CD4-positive, alpha-beta T cell (primary cell): ENCODE data around the gene LOXL1. TPM values are rescaled to one million over a fixed set of nuclear protein-coding genes. Genes with fewer than 3 reads are reported as not detected.

Source experiments
- ATAC-seq: fragments of 200-7000 bp; cut with Tn5 transposase; one replicate; pipeline ENCODE4 v1.10.0; 2022; ENCODE audit warnings: mild to moderate bottlenecking; ENCODE audit not compliant: poor library complexity
- CTCF ChIA-PET: fragments of 350-600 bp; sonication (Branson Sonifier 250); formaldehyde crosslinking; loops from one replicate; lab custom pipeline; 2021; ENCODE audit warnings: antibody characterized with exemption, inconsistent platforms; lab: Charles Lee
- POLR2A ChIA-PET: fragments of 350-600 bp; sonication (Branson Sonifier 250); formaldehyde crosslinking; loops from one replicate; lab custom pipeline; 2021; ENCODE audit warnings: antibody characterized with exemption, inconsistent platforms; lab: Charles Lee
- DNase-seq, 14 experiments: peaks; one replicate each; pipeline ENCODE4 v3.0.0-alpha.2; 2013 to 2020; ENCODE audit warnings: mixed read lengths in 2 of 14
- H3K27ac ChIP-seq, 2 donors: one replicate each; pipeline versions ENCODE4 v1.5.1 to v1.7.0; 2013; ENCODE audit warnings: low read length in 2 of 2, low read depth in 1 of 2, mild to moderate bottlenecking in 1 of 2
- H3K27me3 ChIP-seq, 2 experiments: 1 replicate in 1 of 2; 2 replicates in 1 of 2; pipeline versions ENCODE4 v1.6.1 to v1.7.0; 2013; ENCODE audit warnings: low read length in 2 of 2, control low read depth in 1 of 2, mild to moderate bottlenecking in 1 of 2, moderate library complexity in 1 of 2; ENCODE audit not compliant: insufficient read depth in 2 of 2, control insufficient read depth in 1 of 2
- H3K36me3 ChIP-seq: one replicate; pipeline ENCODE4 v1.6.1; 2013; ENCODE audit warnings: low read length, control low read depth; ENCODE audit not compliant: insufficient read depth
- H3K4me1 ChIP-seq: one replicate; pipeline ENCODE4 v1.6.1; 2013; ENCODE audit warnings: low read length, control low read depth; ENCODE audit not compliant: insufficient read depth
- H3K4me3 ChIP-seq: one replicate; pipeline ENCODE4 v1.5.1; 2013; ENCODE audit warnings: mild to moderate bottlenecking, low read length, moderate library complexity
- H3K9me3 ChIP-seq, 2 experiments: 1 replicate in 1 of 2; 2 replicates in 1 of 2; pipeline versions ENCODE4 v1.6.1 to v1.7.0; 2013; ENCODE audit warnings: low read length in 2 of 2, mild to moderate bottlenecking in 2 of 2, control low read depth in 1 of 2, moderate library complexity in 1 of 2; ENCODE audit not compliant: control insufficient read depth in 1 of 2, insufficient read depth in 1 of 2
- H3K27ac Mint-ChIP-seq: one replicate; pipeline ENCODE4 v1.8.0; 2020; ENCODE audit warnings: mixed read lengths
- H3K27me3 Mint-ChIP-seq: one replicate; pipeline ENCODE4 v1.8.0; 2021; ENCODE audit warnings: mixed read lengths
- H3K36me3 Mint-ChIP-seq: one replicate; pipeline ENCODE4 v1.8.0; 2021; ENCODE audit warnings: low read depth, mixed read lengths
- H3K4me1 Mint-ChIP-seq: one replicate; pipeline ENCODE4 v1.8.0; 2021; ENCODE audit warnings: low read depth, mixed read lengths
- H3K4me3 Mint-ChIP-seq: one replicate; pipeline ENCODE4 v1.8.0; 2020; ENCODE audit warnings: mild to moderate bottlenecking, mixed read lengths
- H3K9me3 Mint-ChIP-seq: one replicate; pipeline ENCODE4 v1.8.0; 2020; ENCODE audit warnings: mixed read lengths
- CTCF ChIP-seq: fragments of 200-600 bp; IDR thresholded peaks from one replicate; pipeline ENCODE4 v1.8.0; 2022; ENCODE audit warnings: antibody characterized with exemption, mild to moderate bottlenecking
- intact Hi-C, 2 experiments: fragments of 100-400 bp; cut with DNase I in 1 of 2; cut with micrococcal nuclease in 1 of 2; formaldehyde crosslinking; loops; one replicate each; pipeline versions ENCODE4 v1.15.1 to v1.9.0; 2023 to 2025; cut with DNase I, micrococcal nuclease
- total RNA-seq, 174 experiments: library from RNA in 2 of 174; stranded (reverse) in 2 of 174; gene quantifications; one replicate each; pipeline ENCODE4 v1.2.3 and lab custom pipeline; 2021 to 2026

Gene LOXL1
- total RNA-seq, 2 experiments from 2014 or later, result 3.0 to 3.5 TPM

GRCh38 chr15:73962433-73962832 is 36.2 kb downstream of the LOXL1 start:
- POLR2A ChIA-PET, result no interaction called here
- no peak overlapping the region for H3K27ac Mint-ChIP-seq

GRCh38 chr15:73964736-73965093 is 38.5 kb downstream of the LOXL1 start:
- H3K4me1 ChIP-seq, result peaks cover 33% of the 10 kb centered on the region
- ATAC-seq (peak; percentile 82), DNase-seq (peak; percentile 76 to 94 (median 86))
- POLR2A ChIA-PET, result interaction anchor here (1.0 to 2.9 kb wide), 3 partner anchors 11 to 18 kb away, joined by 3 to 30 read pairs (median 5); no protein-coding TSS in a partner anchor
- peak overlapping the region; percentile 57 for H3K4me3 ChIP-seq
- no peaks in the 10 kb centered on the region for H3K9me3 ChIP-seq
- CTCF ChIA-PET, result interaction anchor here (0.6 to 3.9 kb wide), 5 partner anchors 9 to 83 kb away, joined by 3 to 46 read pairs (median 4); partner anchors contain the start of gene PML
- H3K36me3 ChIP-seq, result no peaks in the 10 kb centered on the region
- TF ChIP-seq CTCF, result peak; percentile 98
- Mint-ChIP-seq H3K9me3 (no peaks in the 10 kb centered on the region), H3K27me3 (no peaks in the 10 kb centered on the region), H3K4me1 (peaks cover 46% of the 10 kb centered on the region), H3K27ac (peak overlapping the region; percentile 73), H3K36me3 (no peaks in the 10 kb centered on the region), H3K4me3 (peak overlapping the region; percentile 73)
- H3K27ac ChIP-seq, result no peak overlapping the region
- no peaks in the 10 kb centered on the region for H3K27me3 ChIP-seq
- intact Hi-C loops, result loop anchor here (1.0 to 5.0 kb wide), 4 partner anchors 13 to 92 kb away; partner anchors contain the start of gene TBC1D21 (in 1 of the 2)

More at GRCh38 chr15:73962433-73962832, 36.2 kb downstream of the LOXL1 start:
- no peak for TF ChIP-seq CTCF
- Histone ChIP-seq H3K4me3 (no peak overlapping the region), H3K27ac (no peak overlapping the region), H3K27me3 (no peaks in the 10 kb centered on the region), H3K36me3 (no peaks in the 10 kb centered on the region), H3K9me3 (no peaks in the 10 kb centered on the region), H3K4me1 (peaks cover 48% of the 10 kb centered on the region)
- CTCF ChIA-PET, result interaction anchor here (0.7 to 0.9 kb wide), 2 partner anchors 10 to 326 kb away, joined by 3 read pairs; no protein-coding TSS in a partner anchor
- peaks cover 58% of the 10 kb centered on the region for H3K4me1 Mint-ChIP-seq
- no peaks in the 10 kb centered on the region for H3K9me3 Mint-ChIP-seq
- no peaks in the 10 kb centered on the region for H3K36me3 Mint-ChIP-seq
- intact Hi-C loops, result loop anchor here in 1 of 2 experiments (5.0 kb wide), 1 partner anchor 90 kb away; the partner anchor contains the start of gene TBC1D21
- no peaks in the 10 kb centered on the region for H3K27me3 Mint-ChIP-seq
- no peak overlapping the region for H3K4me3 Mint-ChIP-seq
- DNase-seq (no peak), ATAC-seq (no peak)

- Histone ChIP-seq H3K36me3 (no peaks in the 10 kb centered on the region), H3K4me3 (peak overlapping the region; percentile 57), H3K27ac (peak overlapping the region; percentile 14 to 48), H3K4me1 (peaks cover 28% of the 10 kb centered on the region), H3K9me3 (no peaks in the 10 kb centered on the region), H3K27me3 (no peaks in the 10 kb centered on the region)
- ChIA-PET CTCF (interaction anchor here (0.6 to 3.9 kb wide), 6 partner anchors 9 to 84 kb away, joined by 3 to 46 read pairs (median 8); no protein-coding TSS in a partner anchor), POLR2A (interaction anchor here (1.0 to 2.9 kb wide), 7 partner anchors 9 to 355 kb away, joined by 3 to 30 read pairs (median 7); partner anchors contain the start of gene PML)
- H3K4me1 Mint-ChIP-seq, result peaks cover 43% of the 10 kb centered on the region
- H3K4me3 Mint-ChIP-seq, result peak overlapping the region; percentile 73
- H3K9me3 Mint-ChIP-seq, result no peaks in the 10 kb centered on the region
- peak; percentile 55 for TF ChIP-seq CTCF
- intact Hi-C loops, result loop anchor here in 1 of 2 experiments (2.0 kb wide), 1 partner anchor 36 kb away; no protein-coding TSS in a partner anchor
- ATAC-seq, result peak; percentile 39
- H3K27ac Mint-ChIP-seq, result peak overlapping the region; percentile 73
- no peaks in the 10 kb centered on the region for H3K27me3 Mint-ChIP-seq
- H3K36me3 Mint-ChIP-seq, result no peaks in the 10 kb centered on the region
- DNase-seq, result peak in 4 of 14 experiments; percentile 11 to 51 (median 39)
These were observed 39.0 kb downstream of the LOXL1 start for GRCh38 chr15:73965094-73965757.
